HepG2 (cell line): ENCODE results near the gene NAT14. TPM values are rescaled to one million over a fixed set of nuclear protein-coding genes. Genes with fewer than 3 reads are reported as not detected.

ENCODE experiments used
- ATAC-seq: fragments of 200-7000 bp; cut with Tn5 transposase; 3 replicates; pipeline ENCODE4 v1.9.1; 2020; ENCODE audit warnings: mild to moderate bottlenecking, moderate library complexity
- BruUV-seq: library from RNA; stranded (reverse); fragments of 400-500 nt; replicated peaks from 2 replicates; lab custom pipeline; 2021; lab: Mats Ljungman, UMichigan
- CTCF ChIA-PET: fragments of 300-600 bp; formaldehyde crosslinking; extraction: SDS; loops from one replicate; lab custom pipeline; 2021; ENCODE audit warnings: low total read pairs, inconsistent platforms, low intra/inter-chr PET ratio; lab: Yijun Ruan, JAX
- POLR2A ChIA-PET: fragments of 350-600 bp; sonication (Branson Sonifier 250); formaldehyde crosslinking; loops from one replicate; lab custom pipeline; 2020; ENCODE audit warnings: antibody characterized with exemption, inconsistent platforms; lab: Yijun Ruan, JAX
- DNase-seq: peaks from one replicate; pipeline ENCODE4 v3.0.0-alpha.2; 2015; ENCODE audit warnings: low spot score
- FAIRE-seq: peaks from 3 replicates; lab custom pipeline; 2011; peaks lifted over from hg19 to GRCh38; lab: Jason Lieb, UNC
- H2AFZ ChIP-seq: one replicate; pipeline ENCODE4 v1.6.1; 2011; ENCODE audit warnings: low read length, inconsistent platforms
- H3K27ac ChIP-seq: fragments of 300-600 bp; 3 replicates; pipeline ENCODE4 v1.8.0; 2011; ENCODE audit warnings: mixed run types, mild to moderate bottlenecking, mixed read lengths, low read length, inconsistent platforms; ENCODE audit not compliant: insufficient read depth; ENCODE audit errors: extremely low read length
- H3K27me3 ChIP-seq, 2 experiments: fragments of 200-600 bp in 1 of 2; 2 replicates in 1 of 2; 3 replicates in 1 of 2; pipeline versions ENCODE4 v1.6.0 to v1.8.0; 2011; ENCODE audit warnings: low read length in 2 of 2, mild to moderate bottlenecking in 2 of 2, moderate library complexity in 2 of 2, inconsistent platforms in 1 of 2; ENCODE audit not compliant: insufficient read depth in 2 of 2, control insufficient read depth in 1 of 2
- H3K36me3 ChIP-seq, 2 experiments: fragments of 200-600 bp in 1 of 2; replicated peaks in 1 of 2; 2 replicates in 1 of 2; 3 replicates in 1 of 2; pipeline versions ENCODE4 v1.5.1 to v1.8.0; 2011; ENCODE audit warnings: low read length in 2 of 2, inconsistent platforms in 1 of 2; ENCODE audit not compliant: insufficient read depth in 2 of 2, control insufficient read depth in 1 of 2
- H3K4me1 ChIP-seq: 2 replicates; pipeline ENCODE4 v1.5.1; 2012; ENCODE audit warnings: low read length, inconsistent platforms; ENCODE audit not compliant: insufficient read depth
- H3K4me2 ChIP-seq: 2 replicates; pipeline ENCODE4 v1.6.0; 2011; ENCODE audit warnings: low read depth, low read length, inconsistent platforms
- H3K4me3 ChIP-seq, 3 experiments: fragments of 200-600 bp in 1 of 3; sonication (generic), shearing (Covaris generic) in 1 of 3; replicated peaks in 1 of 3; 2 replicates each; pipeline ENCODE4 v1.5.1; 2011 to 2016; ENCODE audit warnings: low read length in 3 of 3, inconsistent platforms in 2 of 3, low read depth in 2 of 3, mild to moderate bottlenecking in 2 of 3, control low read depth in 1 of 3, mixed read lengths in 1 of 3; ENCODE audit not compliant: insufficient read depth in 1 of 3
- H3K79me2 ChIP-seq: one replicate; pipeline ENCODE4 v1.6.1; 2011; ENCODE audit warnings: low read length, inconsistent platforms; ENCODE audit not compliant: insufficient read depth
- H3K9ac ChIP-seq: 2 replicates; pipeline ENCODE4 v1.6.0; 2011; ENCODE audit warnings: mild to moderate bottlenecking, low read depth, low read length, inconsistent platforms; ENCODE audit not compliant: insufficient read depth
- H3K9me3 ChIP-seq: 2 replicates; pipeline ENCODE4 v1.5.1; 2012; ENCODE audit warnings: mild to moderate bottlenecking, low read length
- H4K20me1 ChIP-seq: 2 replicates; pipeline ENCODE4 v1.6.0; 2011; ENCODE audit warnings: inconsistent platforms, mild to moderate bottlenecking, low read length, moderate library complexity; ENCODE audit not compliant: insufficient read depth
- HIVEP1 ChIP-seq: sonication (generic); formaldehyde crosslinking; IDR thresholded peaks from 2 replicates; pipeline ENCODE4 v1.4.0; 2020; ENCODE audit warnings: mild to moderate bottlenecking, missing genetic modification reagents
- MLXIP ChIP-seq: sonication (generic); formaldehyde crosslinking; IDR thresholded peaks from 2 replicates; pipeline ENCODE4 v1.9.0; 2021; ENCODE audit warnings: missing genetic modification reagents, borderline replicate concordance
- RERE ChIP-seq: IDR thresholded peaks from 2 replicates; pipeline ENCODE4 v1.6.1; 2016; ENCODE audit warnings: low read depth, missing genetic modification reagents, missing compliant biosample characterization
- SYNCRIP ChIP-seq: fragments of 200-400 bp; formaldehyde crosslinking; IDR thresholded peaks from 2 replicates; pipeline ENCODE4 v1.6.1; 2018; ENCODE audit warnings: mild to moderate bottlenecking, low read depth, low read length; ENCODE audit not compliant: insufficient read depth
- TMF1 ChIP-seq: sonication (generic); formaldehyde crosslinking; IDR thresholded peaks from 2 replicates; pipeline ENCODE4 v1.8.1; 2022; ENCODE audit warnings: low read depth, missing genetic modification reagents
- ZBTB42 ChIP-seq: sonication (generic); formaldehyde crosslinking; IDR thresholded peaks from 2 replicates; pipeline ENCODE4 v1.5.0; 2020; ENCODE audit warnings: mild to moderate bottlenecking, missing genetic modification reagents
- ZNF652 ChIP-seq: IDR thresholded peaks from 2 replicates; pipeline ENCODE4 v1.6.1; 2016; ENCODE audit warnings: low read depth, borderline replicate concordance
- WGBS: methylation state at CpG from one replicate; pipeline ENCODE4 v1.1.6; 2017; ENCODE audit warnings: low lambda C conversion rate; 5-methylcytosine and 5-hydroxymethylcytosine counted together
- in situ Hi-C: cut with HindIII; loops from 2 replicates; pipeline ENCODE4 v1.10.0; 2017; ENCODE audit warnings: low pct_unique_long_range_greater_than_20kb; ENCODE audit not compliant: extremely low pct_ligation_motif_present
- intact Hi-C: fragments of 100-400 bp; cut with micrococcal nuclease; formaldehyde crosslinking; loops from one replicate; pipeline ENCODE4 v1.10.0; 2022; ENCODE audit not compliant: unreplicated experiment
- polyA plus RNA-seq, 8 experiments: library from polyadenylated mRNA; depleted of rRNA in 3 of 8; stranded (reverse) in 7 of 8; unstranded in 1 of 8; fragments of >200 nt; fragmentation: Illumina TruSeq in 4 of 8; extraction: Trizol in 4 of 8; gene quantifications; 2 replicates each; pipeline versions ENCODE4 v1.2.1 to v1.2.3, GENCODE V29; 2011 to 2016; ENCODE audit warnings: low read depth in 4 of 8, missing spikeins in 1 of 8, mixed read lengths in 1 of 8; ENCODE audit not compliant: insufficient read depth in 1 of 8
- total RNA-seq, 5 experiments: library from RNA; depleted of rRNA; stranded (reverse); fragments of >200 nt; fragmentation: Illumina TruSeq; extraction: Trizol; gene quantifications; 2 replicates each; pipeline ENCODE4 v1.2.3, GENCODE V29; 2016; ENCODE audit warnings: low read depth in 1 of 5
- TF ChIP-seq, protein P1 (sequence below): sonication (generic); formaldehyde crosslinking; IDR thresholded peaks from 2 replicates; pipeline ENCODE4 v1.8.1; 2022; ENCODE audit warnings: mild to moderate bottlenecking, missing genetic modification reagents

The NAT14 gene
- total and polyA plus RNA-seq, 2 of the 13 experiments (the other 11 are each of a cell fraction or from before 2014, with no cell fraction given), result 20.7 to 22.3 TPM

GRCh38 chr19:55504981-55505380, 20.0 kb downstream of the NAT14 start:
- WGBS, result 27% methylated on average over 11 of the region's 11 CpGs
- BruUV-seq, result no TSS peak
- ATAC-seq (no peak), FAIRE-seq (no peak), DNase-seq (no peak)
- ChIA-PET POLR2A (interaction anchor here (0.9 to 1.9 kb wide), 3 partner anchors 11 to 97 kb away, joined by 3 to 10 read pairs (median 5); partner anchors contain the start of genes FIZ1 and ZNF524), CTCF (interaction anchor here (2.0 kb wide), 1 partner anchor 37 kb away, joined by 24 read pairs; no protein-coding TSS in a partner anchor)
- Histone ChIP-seq H2AFZ (no peak overlapping the region), H3K27me3 (peaks cover 1 to 29% of the 10 kb centered on the region in 2 experiments; a peak in 4 of 5 replicates), H3K9ac (no peak overlapping the region), H3K4me1 (peaks cover 20% of the 10 kb centered on the region), H3K4me3 (no peak overlapping the region), H3K79me2 (no peaks in the 10 kb centered on the region), H3K36me3 (no peaks in the 10 kb centered on the region), H3K4me2 (no peak overlapping the region), H3K27ac (no peak overlapping the region), H4K20me1 (no peaks in the 10 kb centered on the region), H3K9me3 (no peaks in the 10 kb centered on the region)
- TF ChIP-seq ZBTB42 (CRISPR knock-in tag) (no peak), RERE (no peak), MLXIP (CRISPR knock-in tag) (no peak), ZNF652 (CRISPR knock-in tag) (no peak), HIVEP1 (no peak), SYNCRIP (no peak), TMF1 (CRISPR knock-in tag) (no peak)
- TF ChIP-seq, protein P1, sequence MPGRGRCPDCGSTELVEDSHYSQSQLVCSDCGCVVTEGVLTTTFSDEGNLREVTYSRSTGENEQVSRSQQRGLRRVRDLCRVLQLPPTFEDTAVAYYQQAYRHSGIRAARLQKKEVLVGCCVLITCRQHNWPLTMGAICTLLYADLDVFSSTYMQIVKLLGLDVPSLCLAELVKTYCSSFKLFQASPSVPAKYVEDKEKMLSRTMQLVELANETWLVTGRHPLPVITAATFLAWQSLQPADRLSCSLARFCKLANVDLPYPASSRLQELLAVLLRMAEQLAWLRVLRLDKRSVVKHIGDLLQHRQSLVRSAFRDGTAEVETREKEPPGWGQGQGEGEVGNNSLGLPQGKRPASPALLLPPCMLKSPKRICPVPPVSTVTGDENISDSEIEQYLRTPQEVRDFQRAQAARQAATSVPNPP (CRISPR knock-in tag), result no peak
- intact Hi-C loops (no loop called here), in situ Hi-C loops (no loop called here)
